HS-5 (cell line): ENCODE results near the gene PLCB1.
"Not testable (repeated sequence)": the region's sequence is repeated elsewhere in the genome, so short reads cannot be mapped to it uniquely, and the experiment has no call there.

Source experiments
- DNase-seq: peaks from one replicate; pipeline ENCODE4 v3.0.0-alpha.2; 2012; ENCODE audit warnings: low read depth

Gene PLCB1

DNA sequence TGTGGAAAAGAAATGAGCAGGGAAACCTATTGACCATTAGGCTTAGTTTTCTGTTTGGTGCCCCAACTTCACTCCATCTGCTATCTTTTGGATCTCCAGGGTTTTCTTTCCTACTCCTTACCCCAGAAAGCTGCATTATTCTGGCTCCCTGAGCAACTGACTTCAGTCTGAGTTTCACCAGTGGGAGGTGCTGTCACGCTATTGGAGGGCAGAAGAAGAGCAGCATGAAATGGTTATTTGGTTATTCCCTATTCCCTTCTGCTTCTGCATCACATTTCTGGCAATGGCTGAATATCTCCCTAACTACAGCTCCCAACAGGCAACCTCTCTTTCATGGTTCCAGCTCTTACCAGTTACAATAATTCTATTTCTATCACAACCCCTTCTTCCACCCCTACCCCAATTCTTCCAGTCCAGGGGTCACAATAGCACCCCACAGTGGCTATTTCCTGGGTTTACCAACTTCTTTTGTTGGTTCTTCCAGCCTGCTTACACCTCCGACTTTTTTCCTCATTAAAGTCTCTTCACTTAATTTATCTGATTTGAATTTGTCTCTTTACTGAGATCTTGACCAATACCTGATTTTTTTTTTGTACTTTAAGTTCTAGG lies 311.5 kb downstream of the PLCB1 start:
- no peak for DNase-seq

DNA sequence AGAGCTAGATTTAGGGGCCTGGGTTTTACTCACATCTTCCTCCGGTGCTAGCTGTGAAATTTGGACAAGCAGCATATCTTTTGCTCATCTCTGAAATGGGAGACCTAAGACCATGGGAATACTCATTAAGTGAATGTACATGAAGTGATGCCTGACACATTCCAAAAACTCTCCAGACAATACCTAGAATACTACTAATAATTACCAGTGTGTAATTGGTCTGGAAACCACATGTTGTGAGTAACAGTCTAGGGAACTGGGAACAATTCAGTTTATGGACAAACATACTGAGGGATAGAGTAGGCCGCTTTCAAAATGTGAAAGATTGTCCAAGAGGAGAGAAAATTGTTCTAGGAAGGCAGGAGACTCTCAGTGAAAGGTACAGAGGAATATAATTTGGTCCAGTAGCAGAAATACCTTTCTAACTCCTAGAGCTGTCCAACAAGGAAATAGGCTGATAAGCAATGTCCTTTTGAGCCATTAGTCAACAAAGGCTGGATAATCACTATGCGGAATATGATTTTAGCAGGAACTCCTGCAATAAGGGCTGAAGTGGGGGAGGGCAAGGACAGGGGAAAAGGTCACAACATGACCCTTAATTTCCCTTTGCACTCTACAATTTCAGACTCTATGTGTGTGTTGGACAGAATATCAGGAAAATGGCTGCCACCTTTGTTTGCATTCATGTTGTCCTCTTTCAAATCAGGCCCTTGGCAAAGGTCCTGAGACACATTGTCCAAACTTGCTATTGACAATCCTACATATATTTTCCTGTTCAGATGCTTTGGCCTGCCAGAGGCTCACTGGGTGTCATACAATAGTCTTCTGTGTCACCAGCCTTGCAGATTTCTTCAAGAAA lies 315.4 kb downstream of the PLCB1 start:
- DNase-seq = no peak

- no peak for DNase-seq
These were observed 317.1 kb downstream of the PLCB1 start for GRCh38 chr20:8449123-8449522.

GRCh38 chr20:8454137-8454712 lies 322.2 kb downstream of the PLCB1 start:
- peak; percentile 95 for DNase-seq

- DNase-seq = no peak
These were observed 324.7 kb downstream of the PLCB1 start for GRCh38 chr20:8456765-8457164.

GRCh38 chr20:8457978-8458377 lies 325.9 kb downstream of the PLCB1 start:
- no peak for DNase-seq

- no peak for DNase-seq
These were observed 329.1 kb downstream of the PLCB1 start for GRCh38 chr20:8461186-8461585.

- no peak for DNase-seq
These were observed 332.3 kb downstream of the PLCB1 start for GRCh38 chr20:8464368-8464767.

DNA sequence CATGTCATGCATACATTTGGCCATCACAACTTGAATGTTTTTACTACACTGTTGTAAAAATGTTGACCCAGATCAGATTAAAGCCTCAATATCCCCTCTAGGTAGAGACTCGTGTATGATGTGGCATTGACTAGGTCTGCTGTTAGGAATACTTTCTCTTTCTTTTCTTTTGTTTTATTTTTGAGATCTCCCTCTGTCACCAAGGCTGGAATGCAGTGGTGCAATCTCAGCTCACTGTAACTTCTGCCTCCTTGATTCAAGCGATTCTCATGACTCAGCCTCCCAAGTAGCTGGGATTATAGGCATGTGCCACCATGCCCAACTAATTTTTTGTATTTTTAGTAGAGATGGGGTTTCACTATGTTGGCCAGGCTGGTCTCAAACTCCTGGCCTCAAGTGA lies 334.7 kb downstream of the PLCB1 start:
- DNase-seq = not testable (repeated sequence)

- no peak for DNase-seq
These were observed 338.1 kb downstream of the PLCB1 start for GRCh38 chr20:8470156-8470555.

DNA sequence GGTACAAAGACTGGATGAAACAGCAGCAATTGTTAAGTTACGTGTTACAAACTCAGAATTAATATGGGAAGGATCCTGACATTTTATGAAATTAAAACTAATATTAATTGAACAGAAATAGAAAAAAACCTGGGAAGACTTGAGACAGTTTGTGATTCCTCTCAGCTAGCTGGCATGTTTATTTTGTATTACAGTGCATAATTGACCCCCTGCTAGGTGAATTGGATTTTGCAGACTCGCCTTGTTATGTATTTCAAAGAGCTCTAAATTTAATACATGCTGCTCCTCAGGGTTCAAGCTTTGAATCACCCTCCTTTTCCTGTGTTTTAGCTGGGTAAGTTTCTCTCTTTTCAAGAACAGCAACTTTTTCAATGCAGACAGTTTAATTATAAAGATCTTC lies 339.4 kb downstream of the PLCB1 start:
- DNase-seq = no peak

DNA sequence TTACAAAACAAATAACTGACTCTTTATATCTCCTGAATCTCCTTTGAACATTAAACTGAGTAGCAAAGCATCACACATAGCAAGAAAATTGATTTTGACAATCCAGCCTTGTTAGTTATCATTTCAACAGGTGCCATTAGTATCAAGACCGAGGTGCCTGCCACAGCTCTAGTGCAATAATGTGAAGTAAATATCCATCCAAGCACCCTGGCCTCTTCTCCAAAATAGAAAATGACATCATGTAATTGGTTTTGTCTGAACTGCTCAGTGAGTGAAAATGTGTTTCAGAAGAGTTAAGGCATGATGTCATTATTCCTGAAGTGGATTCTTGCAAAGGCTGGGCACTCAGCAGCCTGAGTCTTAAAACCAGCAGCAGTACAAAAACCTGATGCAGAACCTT lies 341.4 kb downstream of the PLCB1 start:
- DNase-seq = no peak

GRCh38 chr20:8474027-8474668 lies 342.1 kb downstream of the PLCB1 start:
- DNase-seq = no peak

- no peak for DNase-seq
These were observed 344.0 kb downstream of the PLCB1 start for GRCh38 chr20:8476021-8476420.

DNA sequence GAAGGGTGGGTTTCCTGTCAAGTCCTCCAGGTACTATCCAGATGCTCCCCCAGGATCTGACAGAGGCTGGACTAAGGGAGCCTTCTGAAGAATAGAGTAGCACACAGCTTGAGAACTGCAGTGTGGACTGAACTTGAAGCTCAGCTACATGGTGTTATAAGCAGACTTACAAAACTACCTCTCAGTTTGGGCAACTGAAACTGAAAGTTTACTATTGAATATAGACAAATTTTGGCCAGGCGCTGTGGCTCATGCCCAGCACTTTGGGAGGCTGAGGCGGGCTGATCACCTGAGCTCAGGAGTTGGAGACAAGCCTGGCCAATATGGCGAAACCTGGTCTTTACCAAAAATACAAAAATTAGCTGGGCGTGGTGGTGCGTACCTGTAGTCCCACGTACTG lies 348.5 kb downstream of the PLCB1 start:
- no peak for DNase-seq

- no peak for DNase-seq
These were observed 355.6 kb downstream of the PLCB1 start for GRCh38 chr20:8487696-8488095.

DNA sequence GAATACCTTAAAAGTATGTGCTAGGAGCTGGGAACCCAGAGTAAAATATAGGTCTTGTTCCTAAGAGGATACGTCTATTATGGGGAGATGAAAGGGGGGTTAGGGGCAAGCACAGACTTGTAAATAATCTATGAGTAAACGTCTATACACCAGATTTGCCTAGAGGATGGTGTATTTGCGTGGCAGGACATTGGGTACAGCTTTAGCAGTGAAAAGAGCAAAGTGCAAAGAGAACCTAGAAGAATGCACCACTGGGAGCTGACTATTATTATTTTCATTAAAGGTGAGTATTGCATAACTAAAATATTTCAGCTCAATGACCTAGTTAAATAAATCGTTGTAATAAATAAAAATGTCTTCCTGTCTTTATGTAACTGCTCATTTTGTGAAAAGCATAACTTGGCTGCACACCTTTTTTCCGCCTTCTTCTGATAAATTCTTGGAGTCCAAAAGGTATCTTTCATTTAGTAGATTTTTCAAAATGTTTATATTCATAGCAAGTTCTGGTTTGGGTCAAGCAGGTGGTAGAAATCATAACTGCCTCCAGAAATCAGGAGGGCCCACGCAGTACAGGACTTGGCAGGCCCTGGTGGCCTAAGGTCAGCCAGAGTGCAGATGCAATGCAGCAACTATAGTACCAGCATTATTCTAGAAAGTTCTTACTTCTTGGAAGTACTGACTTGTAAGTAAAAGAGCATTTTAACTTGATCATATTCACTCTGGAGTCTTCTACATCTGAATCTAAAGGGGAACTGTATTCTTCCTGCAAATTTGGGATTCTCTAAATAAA lies 357.2 kb downstream of the PLCB1 start:
- no peak for DNase-seq

GRCh38 chr20:8490076-8490830 lies 358.2 kb downstream of the PLCB1 start:
- DNase-seq = no peak

DNA sequence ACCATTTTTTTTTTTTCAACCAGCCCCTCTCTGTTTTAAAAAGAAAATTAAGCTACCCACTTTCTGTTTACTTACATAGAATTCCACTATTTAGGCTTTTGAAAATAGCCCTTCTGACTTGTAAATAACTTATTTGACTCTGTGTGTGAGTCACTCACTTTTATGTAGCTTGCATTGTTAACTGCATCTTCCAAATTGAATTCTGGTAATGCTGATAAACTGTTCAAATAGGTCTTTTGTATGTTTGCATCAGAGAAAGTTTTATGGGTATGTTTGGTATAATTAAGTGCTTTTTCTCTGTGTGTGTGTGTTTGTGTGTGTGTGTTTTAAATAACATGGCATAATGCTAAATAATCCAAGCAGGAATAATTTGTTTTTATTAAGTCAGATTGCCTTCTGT lies 360.1 kb downstream of the PLCB1 start:
- no peak for DNase-seq

DNA sequence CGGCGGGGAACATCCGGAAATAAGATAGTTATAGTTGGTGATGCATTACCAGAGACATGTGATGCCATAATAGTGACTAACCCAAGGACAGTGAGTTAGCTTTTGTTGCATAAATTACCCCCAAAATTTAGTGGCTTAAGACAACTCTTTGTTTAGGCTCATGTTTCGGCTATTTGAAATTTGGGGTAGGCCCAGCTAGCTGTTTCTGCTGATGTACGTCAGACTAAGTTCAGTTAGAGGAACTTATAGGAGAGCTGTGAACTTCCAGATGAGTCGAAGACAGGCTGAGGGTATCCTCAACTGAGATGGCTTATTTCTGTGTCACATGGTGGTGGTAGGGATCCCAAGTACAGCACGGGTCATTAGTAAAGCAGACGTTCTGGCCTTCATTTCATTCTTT lies 366.5 kb downstream of the PLCB1 start:
- DNase-seq = no peak

DNA sequence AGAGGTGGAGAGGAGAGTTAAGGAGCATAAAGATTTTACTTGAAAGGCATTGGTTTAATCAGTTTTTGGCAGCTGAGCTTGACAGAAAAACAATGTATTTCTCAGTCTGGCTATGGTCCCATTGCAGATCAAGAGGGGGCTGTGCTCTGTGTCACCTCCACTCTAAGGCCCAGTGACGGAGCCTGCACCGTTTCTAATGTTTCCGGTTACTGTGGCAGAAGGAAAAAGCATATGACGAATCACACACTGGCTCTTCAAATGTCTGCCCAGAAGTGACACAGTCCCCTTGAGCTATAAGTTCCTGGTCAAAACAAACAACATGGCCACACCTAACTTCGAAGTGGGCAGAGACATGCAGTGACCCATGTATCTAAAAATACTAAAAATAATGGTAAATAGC lies 372.0 kb downstream of the PLCB1 start:
- no peak for DNase-seq
